Endothelial cell of umbilical vein (primary cell): ENCODE measurements around the gene SRL. TPM values are rescaled to one million over a fixed set of nuclear protein-coding genes. Genes with fewer than 3 reads are reported as not detected.

ENCODE experiments used
- BruUV-seq: library from RNA; stranded (reverse); fragments of 400-500 nt; replicated peaks from 2 replicates; lab custom pipeline; 2021; lab: Mats Ljungman, UMichigan
- CTCF ChIA-PET: fragments of 300-600, 350-600 bp; sonication (Branson Sonifier 250); formaldehyde crosslinking; loops from one replicate; lab custom pipeline; 2021; ENCODE audit warnings: antibody characterized with exemption, inconsistent platforms; lab: Charles Lee
- POLR2A ChIA-PET: fragments of 300-600, 350-600 bp; sonication (Branson Sonifier 250); formaldehyde crosslinking; loops from one replicate; lab custom pipeline; 2021; ENCODE audit warnings: antibody characterized with exemption, inconsistent platforms; lab: Charles Lee
- DNase-seq: peaks from one replicate; pipeline ENCODE4 v3.0.0-alpha.2; 2011; ENCODE audit warnings: low read depth, low spot score
- FAIRE-seq: peaks from 2 replicates; lab custom pipeline; 2011; peaks lifted over from hg19 to GRCh38; lab: Jason Lieb, UNC
- H2AFZ ChIP-seq: 2 replicates; pipeline ENCODE4 v1.6.0; 2012; ENCODE audit warnings: low read depth, low read length, control low read depth, inconsistent platforms
- H3K27ac ChIP-seq: 2 replicates; pipeline ENCODE4 v1.5.1; 2011; ENCODE audit warnings: low read depth, mild to moderate bottlenecking, control low read depth, low read length, moderate library complexity; ENCODE audit not compliant: insufficient read depth
- H3K27me3 ChIP-seq, 2 experiments: 2 replicates each; pipeline versions ENCODE4 v1.6.0 to v1.6.1; 2011; ENCODE audit warnings: low read length in 2 of 2, mixed read lengths in 1 of 2; ENCODE audit not compliant: control insufficient read depth in 2 of 2, insufficient read depth in 2 of 2
- H3K36me3 ChIP-seq, 2 experiments: 2 replicates in 1 of 2; 3 replicates in 1 of 2; pipeline ENCODE4 v1.5.1; 2011; ENCODE audit warnings: low read length in 2 of 2, mild to moderate bottlenecking in 1 of 2, moderate library complexity in 1 of 2; ENCODE audit not compliant: control insufficient read depth in 2 of 2, insufficient read depth in 2 of 2; ENCODE audit errors: extremely low read depth in 1 of 2
- H3K4me1 ChIP-seq: 3 replicates; pipeline ENCODE4 v1.5.1; 2011; ENCODE audit warnings: mild to moderate bottlenecking, low read length; ENCODE audit not compliant: control insufficient read depth, insufficient read depth; ENCODE audit errors: extremely low read depth
- H3K4me2 ChIP-seq: 2 replicates; pipeline ENCODE4 v1.6.1; 2011; ENCODE audit warnings: low read length, control low read depth, mixed read lengths; ENCODE audit not compliant: insufficient read depth
- H3K4me3 ChIP-seq, 3 experiments: fragments of 200-600 bp in 1 of 3; sonication (generic), shearing (Covaris generic) in 1 of 3; replicated peaks in 1 of 3; 2 replicates each; pipeline ENCODE4 v1.5.1; 2011 to 2016; ENCODE audit warnings: control low read depth in 3 of 3, low read length in 3 of 3, mild to moderate bottlenecking in 2 of 3, inconsistent platforms in 1 of 3, low read depth in 1 of 3, moderate library complexity in 1 of 3; ENCODE audit not compliant: insufficient read depth in 1 of 3
- H3K79me2 ChIP-seq: 2 replicates; pipeline ENCODE4 v1.6.0; 2012; ENCODE audit warnings: low read length, inconsistent platforms; ENCODE audit not compliant: control insufficient read depth, insufficient read depth
- H3K9ac ChIP-seq: replicated peaks from 2 replicates; pipeline ENCODE3; 2011; ENCODE audit warnings: low read length, control low read depth; ENCODE audit not compliant: insufficient read depth; ENCODE audit errors: extremely low read depth
- H3K9me1 ChIP-seq: replicated peaks from 3 replicates; pipeline ENCODE4 v1.6.0; 2011; ENCODE audit warnings: mild to moderate bottlenecking, low read length; ENCODE audit not compliant: control insufficient read depth, insufficient read depth; ENCODE audit errors: extremely low read depth
- H3K9me3 ChIP-seq: replicated peaks from 2 replicates; pipeline ENCODE4 v1.5.1; 2012; ENCODE audit warnings: low read length, inconsistent platforms; ENCODE audit not compliant: control insufficient read depth, insufficient read depth
- H4K20me1 ChIP-seq: replicated peaks from 2 replicates; pipeline ENCODE3; 2011; ENCODE audit warnings: mild to moderate bottlenecking, low read length; ENCODE audit not compliant: control insufficient read depth, insufficient read depth; ENCODE audit errors: extremely low read depth
- CTCF ChIP-seq, 2 donors: IDR thresholded peaks; 1 replicate in 1 of 2; 2 replicates in 1 of 2; pipeline ENCODE4 v1.5.1; 2011; ENCODE audit warnings: low read length in 2 of 2, mild to moderate bottlenecking in 2 of 2, moderate library complexity in 2 of 2, control low read depth in 1 of 2, inconsistent platforms in 1 of 2, low read depth in 1 of 2; ENCODE audit not compliant: insufficient read depth in 1 of 2; ENCODE audit errors: extremely low read depth in 1 of 2
- EZH2 ChIP-seq: IDR thresholded peaks from 2 replicates; pipeline ENCODE4 v1.6.1; 2012; ENCODE audit warnings: borderline replicate concordance, low read depth, mild to moderate bottlenecking, moderate library complexity, low read length, inconsistent platforms; ENCODE audit not compliant: severe bottlenecking
- FOS ChIP-seq: IDR thresholded peaks from 2 replicates; pipeline ENCODE4 v1.6.1; 2011; ENCODE audit warnings: mild to moderate bottlenecking, low read length, moderate library complexity, borderline replicate concordance; ENCODE audit not compliant: insufficient read depth
- GATA2 ChIP-seq: IDR thresholded peaks from 2 replicates; pipeline ENCODE4 v1.7.0; 2011; ENCODE audit warnings: low read depth, mild to moderate bottlenecking, moderate library complexity, mixed read lengths, low read length; ENCODE audit not compliant: insufficient read length, insufficient read depth
- JUN ChIP-seq: IDR thresholded peaks from 2 replicates; pipeline ENCODE4 v1.6.1; 2011; ENCODE audit warnings: borderline replicate concordance, low read depth; ENCODE audit not compliant: insufficient read length, insufficient read depth
- MYC ChIP-seq: IDR thresholded peaks from one replicate; pipeline ENCODE4 v1.6.1; 2011; ENCODE audit warnings: mild to moderate bottlenecking, low read depth, low read length
- POLR2A ChIP-seq: IDR thresholded peaks from 2 replicates; pipeline ENCODE4 v1.6.1; 2012; ENCODE audit warnings: low read depth, mild to moderate bottlenecking, control low read depth, low read length
- POLR2AphosphoS5 ChIP-seq: IDR thresholded peaks from 2 replicates; pipeline ENCODE4 v1.6.1; 2012; ENCODE audit warnings: low read depth, mild to moderate bottlenecking, control low read depth, low read length, moderate library complexity; ENCODE audit not compliant: insufficient read depth
- dilution Hi-C: fragments of 300-500 bp; cut with MboI; formaldehyde crosslinking; loops from one replicate; pipeline ENCODE4 v1.15.0; 2019; ENCODE audit warnings: low sequenced_read_pairs; ENCODE audit not compliant: extremely low pct_ligation_motif_present
- intact Hi-C: fragments of 100-400 bp; cut with micrococcal nuclease; formaldehyde crosslinking; loops from one replicate; pipeline ENCODE4 v1.10.0; 2022
- polyA plus RNA-seq, 4 experiments: library from polyadenylated mRNA; depleted of rRNA in 3 of 4; stranded (reverse) in 3 of 4; unstranded in 1 of 4; fragments of >200 nt; gene quantifications; 2 replicates each; pipeline versions ENCODE4 v1.2.1 to v1.2.3, GENCODE V29; 2011 to 2012; ENCODE audit warnings: missing spikeins in 1 of 4
- total RNA-seq: library from RNA; stranded (reverse); gene quantifications from 2 replicates; pipeline ENCODE4 v1.2.3, GENCODE V29; 2021
- TF ChIP-seq, protein P1 (sequence below): IDR thresholded peaks from 2 replicates; pipeline ENCODE4 v1.6.1; 2011; ENCODE audit not compliant: insufficient read depth, insufficient read length

The SRL gene
- total and polyA plus RNA-seq, 2 donors (not counting 3 experiments of a cell fraction or from before 2014, with no cell fraction given), result 0.21 to 0.29 TPM

DNA sequence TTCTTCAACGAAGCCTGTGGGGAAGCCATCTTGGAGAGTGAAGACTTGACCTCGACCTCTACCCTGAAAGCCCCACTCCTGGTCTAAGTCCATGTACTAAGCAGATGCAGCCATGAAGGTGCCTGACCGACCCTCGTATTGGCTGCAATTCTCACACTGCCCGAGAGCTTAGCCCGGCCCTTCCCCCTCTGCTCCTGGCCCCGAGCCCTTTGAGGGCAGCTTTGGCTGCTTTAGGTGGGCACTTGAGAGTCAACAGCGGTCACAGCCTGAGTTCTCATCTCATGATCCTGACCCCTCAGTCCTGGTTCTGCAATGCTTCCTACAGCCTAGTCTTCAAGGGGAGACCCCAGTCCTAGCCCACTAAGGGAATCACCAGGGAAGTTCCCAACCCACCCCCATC, 35.9 kb downstream of the SRL start:
- dilution Hi-C loops (no loop called here), intact Hi-C loops (no loop called here)
- H3K4me1 ChIP-seq, result no peaks in the 10 kb centered on the region
- ChIA-PET POLR2A (no interaction called here), CTCF (interaction anchor here (1.1 kb wide), 1 partner anchor 48 kb away, joined by 5 read pairs; no protein-coding TSS in a partner anchor)
- no peaks in the 10 kb centered on the region for H3K9me3 ChIP-seq
- DNase-seq (no peak), FAIRE-seq (no peak)
- no peaks in the 10 kb centered on the region for H3K36me3 ChIP-seq
- no peak overlapping the region for H2AFZ ChIP-seq
- H3K27ac ChIP-seq, result no peak overlapping the region
- no peaks in the 10 kb centered on the region for H3K79me2 ChIP-seq
- H4K20me1 ChIP-seq, result no peaks in the 10 kb centered on the region
- H3K4me3 ChIP-seq, result no peak overlapping the region
- BruUV-seq, result no TSS peak
- no peak for TF ChIP-seq MYC
- TF ChIP-seq, protein P1, sequence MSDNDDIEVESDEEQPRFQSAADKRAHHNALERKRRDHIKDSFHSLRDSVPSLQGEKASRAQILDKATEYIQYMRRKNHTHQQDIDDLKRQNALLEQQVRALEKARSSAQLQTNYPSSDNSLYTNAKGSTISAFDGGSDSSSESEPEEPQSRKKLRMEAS, result no peak
- no peak for TF ChIP-seq CTCF (IDR thresholded peaks at IDR 0.05; ENCODE audit: extremely low read depth in 1 of 2, insufficient read depth in 1 of 2, low read depth in 1 of 2, low read length in 2 of 2)
- TF ChIP-seq JUN, result no peak
- no peak for TF ChIP-seq GATA2
- no peak for TF ChIP-seq FOS
- TF ChIP-seq POLR2A, result no peak
- TF ChIP-seq POLR2AphosphoS5, result no peak
- no peak for TF ChIP-seq EZH2
- H3K9me1 ChIP-seq, result no peaks in the 10 kb centered on the region
- H3K27me3 ChIP-seq, result no peaks in the 10 kb centered on the region
- no peak overlapping the region for H3K4me2 ChIP-seq
- H3K9ac ChIP-seq, result no peak overlapping the region
